NCI-H2227 (cell line): ENCODE measurements around the gene COL4A1.

Source experiments
- DNase-seq: peaks from one replicate; lab custom pipeline; 2025; ENCODE audit not compliant: unreplicated experiment; lab: John Stamatoyannopoulos, UW

The COL4A1 gene

GRCh38 chr13:110309661-110310524 is 2.9 kb upstream of the COL4A1 start:
- no peak for DNase-seq

- DNase-seq: no peak
These were observed 1.9 kb upstream of the COL4A1 start for GRCh38 chr13:110308656-110309359.

DNA sequence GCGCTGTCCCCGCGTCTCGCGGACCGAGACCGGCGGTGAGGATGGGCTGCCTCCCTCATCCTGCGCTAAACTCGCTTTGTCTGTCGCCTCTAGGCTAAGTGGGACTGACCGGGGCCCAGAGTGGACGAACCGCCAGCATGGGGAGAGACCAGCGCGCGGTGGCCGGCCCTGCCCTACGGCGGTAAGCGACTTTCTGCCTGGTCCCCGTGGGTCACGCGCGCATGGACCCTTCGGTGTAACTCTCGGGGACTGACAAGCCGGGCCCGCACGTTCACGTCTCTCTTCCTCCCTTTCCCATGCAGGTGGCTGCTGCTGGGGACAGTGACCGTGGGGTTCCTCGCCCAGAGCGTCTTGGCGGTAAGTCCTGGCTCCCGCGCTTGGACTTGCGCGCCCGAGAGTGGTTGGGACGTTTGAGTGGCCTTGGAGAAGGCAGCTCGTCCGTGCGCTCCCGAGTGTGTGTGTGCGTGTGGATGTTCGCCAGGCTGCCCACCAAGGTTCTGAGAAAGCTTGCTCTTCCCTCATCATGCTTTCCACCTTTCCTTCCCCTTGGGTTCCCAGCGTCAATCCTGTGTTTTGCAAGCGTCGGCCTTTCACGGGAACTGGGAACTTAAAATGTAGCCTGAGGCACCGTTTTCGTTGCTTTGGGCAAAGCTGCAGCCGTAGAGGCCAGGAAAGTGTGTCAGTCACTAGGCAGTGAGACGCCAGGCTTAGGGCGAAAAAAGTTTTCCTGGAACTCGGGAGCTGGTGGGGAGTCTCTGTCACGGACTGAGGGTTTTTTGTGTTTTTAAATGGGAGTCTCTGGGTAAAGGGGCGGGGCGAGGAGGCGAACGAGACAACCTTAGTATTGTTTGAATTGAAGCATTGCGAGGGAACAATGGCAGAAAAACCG is 1.1 kb upstream of the COL4A1 start:
- DNase-seq: no peak

DNA sequence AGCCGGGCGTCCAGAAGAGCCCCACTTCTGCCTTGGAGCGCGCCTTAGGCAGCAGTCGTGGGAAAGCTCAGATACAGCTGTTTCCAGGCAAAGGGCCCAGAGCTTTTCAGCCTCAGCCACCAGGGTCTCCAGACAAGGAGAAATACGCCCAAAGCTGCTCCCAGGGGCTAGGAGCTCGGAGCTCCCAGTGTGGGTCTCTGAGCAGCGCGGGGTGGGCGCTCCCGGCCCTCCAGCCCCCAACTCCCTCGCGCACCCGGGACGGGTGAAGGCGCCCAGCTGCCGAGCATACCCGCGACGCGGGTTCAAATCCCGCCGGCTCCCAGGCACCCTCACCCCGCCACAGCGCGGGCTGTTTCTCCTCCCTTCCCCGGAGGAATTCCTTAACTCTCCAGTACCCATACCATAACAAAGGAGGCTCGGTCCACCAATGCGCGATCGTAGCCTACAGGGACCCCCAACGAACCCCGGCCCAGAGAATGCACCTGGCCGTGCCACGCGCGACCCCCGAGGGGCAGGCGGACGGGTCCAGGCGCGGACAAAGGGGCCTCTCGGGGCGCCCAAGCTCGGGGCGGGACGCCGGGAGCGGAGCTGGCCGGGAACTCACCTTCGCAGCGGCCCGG is 507 bp downstream of the COL4A1 start:
- no peak for DNase-seq

DNA sequence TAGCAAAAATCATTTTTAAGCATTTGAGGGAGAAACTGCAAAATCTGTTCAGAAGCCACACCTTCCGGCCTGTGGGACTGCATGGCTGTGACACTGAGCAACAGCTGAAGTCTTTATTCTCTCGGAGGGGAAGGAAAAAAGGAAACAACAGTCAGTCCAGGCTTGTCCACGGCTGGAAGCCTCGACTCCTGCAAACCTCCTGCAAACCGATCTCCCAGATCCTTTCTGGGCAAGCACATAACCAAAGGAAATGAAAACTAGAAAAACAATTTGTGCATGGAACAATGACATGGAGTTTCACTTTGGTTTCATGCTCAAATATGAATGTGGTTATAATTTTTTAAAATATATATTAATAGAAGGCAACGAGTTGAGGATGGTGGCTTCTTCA is 1.0 kb downstream of the COL4A1 start:
- DNase-seq: no peak

DNA sequence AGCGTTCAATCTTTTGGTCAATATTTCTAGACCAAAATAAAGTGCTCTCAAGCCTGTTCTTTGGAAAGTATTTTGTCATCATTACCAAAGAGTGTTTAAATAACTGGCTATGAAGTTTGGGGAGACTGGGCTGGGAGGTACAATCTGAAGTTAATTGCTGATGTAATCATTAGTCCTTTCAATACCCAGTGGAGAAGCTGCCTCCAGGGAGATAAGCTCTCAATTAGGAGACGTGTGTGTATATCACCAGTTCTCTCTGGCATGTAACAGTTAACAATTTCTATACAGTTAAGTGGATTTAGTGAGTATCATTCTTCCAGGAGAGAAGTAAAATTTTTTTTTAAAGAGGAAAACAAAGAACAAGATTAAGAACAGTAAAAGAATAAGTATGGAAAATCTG is 1.4 kb downstream of the COL4A1 start:
- DNase-seq: no peak

DNA sequence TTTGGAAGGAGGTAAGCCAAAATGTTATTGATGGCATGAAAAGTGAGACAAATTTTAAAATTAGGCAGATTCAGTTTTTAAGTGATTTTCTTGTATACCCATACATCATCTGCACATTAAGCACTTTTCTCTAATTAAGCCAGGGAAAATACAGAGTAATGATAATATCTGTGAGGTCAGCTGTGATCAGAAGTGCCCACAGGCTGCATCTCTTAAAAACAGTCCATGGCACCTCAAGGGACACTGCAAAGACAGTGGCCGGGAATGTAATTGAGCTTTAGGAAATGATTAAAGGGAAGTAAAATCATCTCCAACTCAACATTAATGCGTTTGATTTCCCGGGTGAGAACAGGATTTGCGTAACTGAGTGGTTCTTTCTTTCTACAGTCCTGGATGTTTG is 2.0 kb downstream of the COL4A1 start:
- no peak for DNase-seq

- no peak for DNase-seq
These were observed 2.7 kb downstream of the COL4A1 start for GRCh38 chr13:110304256-110304655.

- DNase-seq: no peak
These were observed 3.3 kb downstream of the COL4A1 start for GRCh38 chr13:110303644-110304043.

DNA sequence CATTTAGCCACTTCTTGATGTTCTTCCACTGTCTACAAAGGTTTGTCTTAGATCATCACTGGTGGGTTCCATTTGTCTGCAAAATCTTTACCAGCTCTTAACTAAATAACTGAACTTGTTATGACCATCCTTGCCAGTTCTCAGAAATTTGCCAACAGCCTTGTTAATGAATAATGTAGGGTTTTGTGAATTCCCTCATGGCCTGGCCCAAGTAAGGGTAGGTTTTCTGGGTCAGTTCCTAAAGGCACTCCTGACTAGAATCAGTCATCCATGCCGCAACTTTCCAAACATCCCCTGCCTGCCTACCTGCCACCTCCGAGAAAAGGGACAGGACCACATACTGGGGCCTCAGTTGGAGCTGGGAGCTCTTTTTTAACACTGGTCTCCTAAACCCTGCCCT is 4.0 kb downstream of the COL4A1 start:
- no peak for DNase-seq

GRCh38 chr13:110301606-110302553 is 5.1 kb downstream of the COL4A1 start:
- DNase-seq: no peak

- DNase-seq: no peak
These were observed 5.9 kb downstream of the COL4A1 start for GRCh38 chr13:110301083-110301482.

DNA sequence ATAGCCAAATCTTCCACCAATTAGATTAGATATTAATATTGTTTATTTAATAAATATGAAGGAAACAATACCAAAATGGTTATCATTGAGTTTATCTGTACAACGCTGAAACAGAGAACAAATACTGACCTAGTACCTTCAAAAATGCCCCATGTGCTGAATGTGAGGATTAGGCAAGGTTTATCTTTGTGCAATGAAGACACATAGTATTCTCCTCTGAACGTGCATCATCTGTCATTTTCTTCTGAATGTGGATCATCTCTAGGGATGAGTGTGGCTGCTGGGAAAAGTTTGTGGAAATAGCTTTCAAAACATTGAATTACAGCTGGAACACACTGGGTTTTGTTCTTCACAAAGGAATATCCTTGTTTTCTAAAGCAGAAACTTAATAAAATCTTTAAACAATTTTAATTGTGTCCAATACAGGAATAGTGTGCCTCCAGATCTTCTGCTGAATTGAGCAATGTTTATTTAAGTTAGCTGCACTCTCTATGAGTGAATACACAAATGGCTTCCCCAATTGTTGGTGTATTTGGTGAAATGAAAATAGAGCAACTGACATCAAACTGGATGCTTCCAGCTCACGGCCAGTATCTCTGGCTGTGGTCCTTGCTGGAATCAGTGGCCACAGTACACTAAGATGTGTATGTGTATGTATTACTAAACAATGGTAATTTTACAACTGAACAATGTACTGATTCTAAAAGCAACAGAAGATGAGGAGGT is 6.7 kb downstream of the COL4A1 start:
- DNase-seq: no peak

GRCh38 chr13:110299283-110299840 is 7.6 kb downstream of the COL4A1 start:
- no peak for DNase-seq

DNA sequence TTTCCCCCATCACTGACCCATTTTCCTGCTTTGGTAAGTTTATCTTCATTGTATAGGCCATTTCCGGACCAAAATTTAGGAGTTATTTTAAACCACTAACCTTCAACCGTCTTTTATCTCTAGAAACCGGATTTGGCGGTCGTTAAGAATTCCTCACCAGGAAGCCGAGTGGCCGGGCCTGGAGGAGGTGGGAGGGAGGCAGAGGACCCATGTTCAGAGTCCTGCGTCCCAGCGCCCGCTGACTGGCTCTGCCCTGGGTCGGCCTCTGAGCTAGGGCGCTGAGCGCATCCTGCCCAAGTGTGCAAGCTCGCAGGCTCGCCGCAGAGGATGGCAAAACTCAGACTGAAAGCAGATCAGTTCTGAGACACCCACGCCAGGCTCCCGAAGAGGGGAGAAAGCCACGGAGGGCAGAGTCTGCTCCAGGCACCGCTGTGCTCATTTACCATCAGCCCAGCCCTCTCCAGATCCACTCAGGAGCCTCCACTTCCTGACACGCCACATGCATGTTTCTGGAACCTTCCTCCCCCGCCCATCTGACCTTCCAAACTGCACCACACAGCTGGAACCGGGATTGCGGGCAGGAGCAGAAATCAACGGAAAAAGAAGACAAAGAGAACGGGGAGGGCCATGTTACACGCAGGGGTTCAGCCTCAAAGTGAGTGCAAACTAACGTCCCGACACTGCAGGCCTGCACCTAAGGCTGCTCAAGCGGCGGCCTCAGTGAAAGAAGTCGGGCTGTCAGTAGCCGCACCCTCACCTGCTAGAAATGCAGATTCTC is 8.3 kb downstream of the COL4A1 start:
- no peak for DNase-seq

DNA sequence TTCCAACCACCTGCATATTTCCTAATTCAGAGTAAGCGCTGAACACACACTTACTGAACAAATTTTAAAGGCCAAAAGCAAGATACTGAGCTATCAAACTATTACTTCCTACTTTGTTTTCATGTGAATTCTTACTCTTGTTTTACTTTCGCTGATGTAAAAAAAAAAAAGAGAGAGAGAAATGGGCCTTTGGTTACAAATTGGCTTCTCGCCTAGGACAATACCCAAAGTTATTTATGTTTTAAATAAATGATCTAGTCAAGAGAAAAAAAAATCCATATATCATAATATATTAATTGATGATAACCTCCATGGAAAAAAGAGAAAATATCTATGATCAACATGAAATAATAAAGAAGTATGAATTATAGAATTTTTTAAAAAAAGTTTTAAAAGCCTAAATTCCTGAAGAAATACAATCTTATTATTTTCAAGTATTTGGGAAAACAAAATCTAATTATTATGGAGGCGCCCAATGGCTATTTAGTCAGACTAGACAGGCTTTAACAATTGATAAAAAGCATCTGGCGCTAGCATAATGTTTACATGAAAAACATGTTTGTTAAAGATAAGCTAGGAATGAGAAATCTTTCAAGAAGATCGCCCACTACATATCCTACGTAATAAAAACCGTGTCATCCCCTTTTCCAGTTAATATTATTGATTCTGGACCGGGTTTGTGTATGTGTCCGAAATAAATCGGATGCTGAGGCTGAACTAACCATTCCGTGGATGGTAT is 9.0 kb downstream of the COL4A1 start:
- DNase-seq: no peak

GRCh38 chr13:110297011-110297410 is 9.9 kb downstream of the COL4A1 start:
- DNase-seq: no peak

- no peak for DNase-seq
These were observed 12.3 kb downstream of the COL4A1 start for GRCh38 chr13:110294622-110295021.
